ENCODE results near the gene EMID1. TPM values are rescaled to one million over a fixed set of nuclear protein-coding genes. Genes with fewer than 3 reads are reported as not detected.

EMID1 gene
- total RNA-seq, 2 experiments from 2014 or later, result not detected

- peak within 1 kb of the TSS; percentile 92 for H3K4me3 ChIP-seq (ENCODE audit: low read depth, low read length, poor library complexity, severe bottlenecking)
- H3K27ac ChIP-seq (ENCODE audit: low read depth, low read length, poor library complexity, severe bottlenecking), result peak within 1 kb of the TSS; percentile 75
- peak within 1 kb of the TSS; percentile 78 for H2AFZ ChIP-seq (ENCODE audit: low read length)
- H3K4me2 ChIP-seq (ENCODE audit: low read length), result peak within 1 kb of the TSS; percentile 80
- intact Hi-C loops (cut with micrococcal nuclease; ENCODE audit: unreplicated experiment), result loop anchor here (2.0 to 10.0 kb wide), 4 partner anchors 79 to 1157 kb away; partner anchors contain the start of genes CHEK2, HSCB and MTFP1
- CTCF ChIA-PET (ENCODE audit: unreplicated experiment), result interaction anchor here (0.6 kb wide), 1 partner anchor 21 kb away, joined by 3 read pairs; no protein-coding TSS in a partner anchor
- BruUV-seq (replicated peaks), result no TSS peak
- H3K4me1 ChIP-seq (ENCODE audit: insufficient read depth, low read length, poor library complexity, severe bottlenecking), result peaks cover 34% of the 10 kb centered on the region
- peaks cover 68% of the 10 kb centered on the region for H3K79me2 ChIP-seq (ENCODE audit: insufficient read depth, low read depth, low read length)
- peak; percentile 97 for DNase-seq (ENCODE audit: low spot score)
- H3K9me3 ChIP-seq (ENCODE audit: low read length), result no peaks in the 10 kb centered on the region
- peaks cover 74% of the 10 kb centered on the region for H3K36me3 ChIP-seq (ENCODE audit: insufficient read depth, low read length)
- no peaks in the 10 kb centered on the region for H3K9me2 ChIP-seq (ENCODE audit: insufficient read depth, low read length)
- POLR2A ChIA-PET, result no interaction called here
- TF ChIP-seq CTCF (conservative IDR thresholded peaks at IDR 0.05; ENCODE audit: low read length) (no peak), EZH2phosphoT487 (IDR thresholded peaks at IDR 0.05; ENCODE audit: borderline replicate concordance, low read depth, low read length) (no peak)
- peaks cover 42% of the 10 kb centered on the region for H4K20me1 ChIP-seq (ENCODE audit: insufficient read depth, low read length)
Observed at GRCh38 chr22:29267858-29268510, 62.3 kb downstream of the EMID1 start, which contains the start of the genes EWSR1 and RHBDD3. TSS of gene EWSR1 (plus strand) at chr22:29268268. CDS start at chr22:29268337, 69 bp downstream. TSS of gene RHBDD3 (minus strand) at chr22:29267981. CDS start at chr22:29265626, 2,355 bp downstream.

- CTCF ChIA-PET (ENCODE audit: unreplicated experiment), result no interaction called here
- DNase-seq (ENCODE audit: low spot score), result peak; percentile 50
- peaks cover 49% of the 10 kb centered on the region for H4K20me1 ChIP-seq (ENCODE audit: insufficient read depth, low read length)
- intact Hi-C loops (cut with micrococcal nuclease; ENCODE audit: unreplicated experiment), result loop anchor here (2.0 to 10.0 kb wide), 4 partner anchors 79 to 1156 kb away; partner anchors contain the start of genes CHEK2, HSCB and MTFP1
- H3K36me3 ChIP-seq (ENCODE audit: insufficient read depth, low read length), result peaks cover 78% of the 10 kb centered on the region
- peak overlapping the region; percentile 75 for H3K27ac ChIP-seq (ENCODE audit: low read depth, low read length, poor library complexity, severe bottlenecking)
- peak overlapping the region; percentile 78; the same call in 1 of the 2 replicates for H2AFZ ChIP-seq (ENCODE audit: low read length)
- peak overlapping the region; percentile 80 for H3K4me2 ChIP-seq (ENCODE audit: low read length)
- peak overlapping the region; percentile 92 for H3K4me3 ChIP-seq (ENCODE audit: low read depth, low read length, poor library complexity, severe bottlenecking)
- POLR2A ChIA-PET, result no interaction called here
- no peak for TF ChIP-seq CTCF (conservative IDR thresholded peaks at IDR 0.05; ENCODE audit: low read length)
- TF ChIP-seq EZH2phosphoT487 (IDR thresholded peaks at IDR 0.05; ENCODE audit: borderline replicate concordance, low read depth, low read length), result no peak
- H3K9me2 ChIP-seq (ENCODE audit: insufficient read depth, low read length), result no peaks in the 10 kb centered on the region
- H3K9me3 ChIP-seq (ENCODE audit: low read length), result no peaks in the 10 kb centered on the region
- peaks cover 75% of the 10 kb centered on the region for H3K79me2 ChIP-seq (ENCODE audit: insufficient read depth, low read depth, low read length)
- BruUV-seq (replicated peaks), result no TSS peak
- H3K4me1 ChIP-seq (ENCODE audit: insufficient read depth, low read length, poor library complexity, severe bottlenecking), result peaks cover 34% of the 10 kb centered on the region
Observed at GRCh38 chr22:29268511-29269229, 63.0 kb downstream of the EMID1 start.
